GM10266 (cell line): ENCODE results near the gene TYW5.

Source experiments
- DNase-seq: peaks from one replicate; pipeline ENCODE4 v3.0.0; 2012; ENCODE audit errors: extremely low spot score
- TF ChIP-seq, protein P1 (sequence below): IDR thresholded peaks from 2 replicates; pipeline ENCODE4 v1.5.1; 2012; ENCODE audit warnings: mild to moderate bottlenecking, low read depth; ENCODE audit not compliant: control insufficient read depth, insufficient read depth; ENCODE audit errors: missing control alignments

The TYW5 gene

DNA sequence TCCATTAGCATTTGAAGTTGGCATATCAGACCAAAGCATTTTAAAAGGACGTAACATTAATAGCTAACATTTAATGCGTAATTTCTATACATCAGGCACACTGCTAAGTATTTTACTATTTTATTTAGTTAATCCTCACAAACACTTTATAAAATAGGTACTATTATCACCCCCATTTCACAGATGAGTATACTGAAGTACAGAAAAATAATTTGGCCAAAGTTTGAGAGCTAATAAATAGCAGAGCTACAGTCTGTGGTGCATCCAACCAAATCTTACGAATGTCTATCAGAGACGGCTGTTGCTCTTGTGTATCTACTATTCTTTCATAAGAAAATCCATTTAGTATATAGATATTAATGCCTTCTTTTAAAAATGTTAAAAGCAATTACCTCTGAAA, 11.9 kb downstream of the TYW5 start:
- TF ChIP-seq, protein P1, sequence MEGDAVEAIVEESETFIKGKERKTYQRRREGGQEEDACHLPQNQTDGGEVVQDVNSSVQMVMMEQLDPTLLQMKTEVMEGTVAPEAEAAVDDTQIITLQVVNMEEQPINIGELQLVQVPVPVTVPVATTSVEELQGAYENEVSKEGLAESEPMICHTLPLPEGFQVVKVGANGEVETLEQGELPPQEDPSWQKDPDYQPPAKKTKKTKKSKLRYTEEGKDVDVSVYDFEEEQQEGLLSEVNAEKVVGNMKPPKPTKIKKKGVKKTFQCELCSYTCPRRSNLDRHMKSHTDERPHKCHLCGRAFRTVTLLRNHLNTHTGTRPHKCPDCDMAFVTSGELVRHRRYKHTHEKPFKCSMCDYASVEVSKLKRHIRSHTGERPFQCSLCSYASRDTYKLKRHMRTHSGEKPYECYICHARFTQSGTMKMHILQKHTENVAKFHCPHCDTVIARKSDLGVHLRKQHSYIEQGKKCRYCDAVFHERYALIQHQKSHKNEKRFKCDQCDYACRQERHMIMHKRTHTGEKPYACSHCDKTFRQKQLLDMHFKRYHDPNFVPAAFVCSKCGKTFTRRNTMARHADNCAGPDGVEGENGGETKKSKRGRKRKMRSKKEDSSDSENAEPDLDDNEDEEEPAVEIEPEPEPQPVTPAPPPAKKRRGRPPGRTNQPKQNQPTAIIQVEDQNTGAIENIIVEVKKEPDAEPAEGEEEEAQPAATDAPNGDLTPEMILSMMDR: no peak
- no peak for DNase-seq

DNA sequence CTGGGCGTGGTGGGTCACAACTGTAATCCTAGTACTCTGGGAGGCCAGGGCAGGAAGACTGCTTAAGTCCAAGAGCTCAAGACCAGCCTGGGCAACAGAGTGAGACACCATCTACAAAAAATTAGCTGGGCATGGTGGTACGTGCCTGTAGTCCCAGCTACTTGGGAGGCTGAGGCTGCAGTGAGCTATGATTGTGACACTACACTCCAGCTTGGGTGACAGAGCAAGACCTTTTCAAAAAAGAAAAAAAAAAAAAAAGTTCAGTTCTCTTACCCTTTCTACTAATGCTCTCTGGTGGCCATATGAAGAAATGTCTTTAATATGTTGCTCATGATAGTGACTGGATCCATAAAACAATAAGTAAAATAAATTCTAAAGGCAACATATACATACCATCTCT, 14.9 kb downstream of the TYW5 start:
- TF ChIP-seq, protein P1: no peak
- no peak for DNase-seq

DNA sequence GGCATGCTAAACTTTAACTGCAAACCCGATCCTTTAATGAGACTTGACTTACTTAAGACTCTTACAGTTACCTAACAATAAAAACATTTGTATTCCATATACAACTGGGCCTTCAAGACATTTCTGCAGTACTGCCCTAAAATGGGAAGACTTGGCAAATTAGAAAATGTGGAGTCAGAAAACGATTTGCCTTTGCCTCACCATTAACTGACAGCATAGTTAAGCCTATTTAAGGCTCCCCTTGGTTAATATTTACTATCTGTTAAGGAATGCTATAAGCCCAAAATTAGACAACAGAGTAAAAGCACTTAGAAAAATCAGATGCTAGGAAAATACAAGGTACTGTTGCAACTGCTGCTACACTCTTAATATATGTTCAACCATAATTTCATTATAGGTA, 18.7 kb downstream of the TYW5 start:
- DNase-seq: no peak
- TF ChIP-seq, protein P1: no peak

DNA sequence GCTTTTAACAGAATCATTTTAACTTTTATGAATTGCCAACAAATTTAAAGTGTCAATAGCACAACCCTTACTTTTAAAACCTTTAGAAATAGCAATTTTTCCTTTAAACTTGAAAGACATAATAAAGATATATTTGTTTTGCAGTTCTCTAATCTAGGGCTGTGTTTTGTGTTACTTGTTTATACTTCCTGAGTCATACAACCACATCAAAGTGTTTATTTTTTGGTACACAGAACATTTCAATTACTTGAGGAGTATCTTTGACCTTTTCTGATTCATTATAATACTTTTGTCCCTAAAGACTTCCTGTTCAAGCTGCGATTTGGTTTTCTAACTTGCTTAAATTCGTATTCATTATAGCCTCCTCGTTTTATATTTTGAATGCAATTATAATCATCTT, 21.8 kb downstream of the TYW5 start:
- no peak for DNase-seq
- TF ChIP-seq, protein P1: no peak

DNA sequence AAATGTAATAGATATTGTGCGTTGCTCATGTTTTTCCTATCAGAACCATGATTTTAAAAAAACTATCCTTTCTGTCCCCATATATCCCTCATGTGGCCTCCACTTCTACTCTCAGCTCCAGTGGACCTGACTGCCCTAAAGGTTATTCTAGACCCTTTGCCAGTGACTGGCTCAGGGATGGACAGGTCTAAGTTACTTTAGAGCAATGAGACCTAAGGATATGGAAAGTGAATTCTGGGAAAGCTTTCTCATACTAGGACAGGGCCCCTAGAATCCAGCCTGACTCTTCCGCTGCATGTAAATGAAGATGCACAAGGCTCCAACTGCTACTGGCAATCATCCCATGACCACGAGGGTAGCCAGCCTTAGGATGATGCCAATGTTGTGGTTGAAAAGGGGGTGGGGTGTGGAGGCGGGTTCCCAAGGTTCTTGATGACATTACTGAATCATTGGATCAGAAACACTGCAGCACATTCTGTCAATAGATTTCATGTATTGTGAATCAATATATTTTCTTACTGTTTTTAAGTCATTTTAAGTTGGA, 22.9 kb downstream of the TYW5 start:
- TF ChIP-seq, protein P1: no peak
- DNase-seq: no peak

DNA sequence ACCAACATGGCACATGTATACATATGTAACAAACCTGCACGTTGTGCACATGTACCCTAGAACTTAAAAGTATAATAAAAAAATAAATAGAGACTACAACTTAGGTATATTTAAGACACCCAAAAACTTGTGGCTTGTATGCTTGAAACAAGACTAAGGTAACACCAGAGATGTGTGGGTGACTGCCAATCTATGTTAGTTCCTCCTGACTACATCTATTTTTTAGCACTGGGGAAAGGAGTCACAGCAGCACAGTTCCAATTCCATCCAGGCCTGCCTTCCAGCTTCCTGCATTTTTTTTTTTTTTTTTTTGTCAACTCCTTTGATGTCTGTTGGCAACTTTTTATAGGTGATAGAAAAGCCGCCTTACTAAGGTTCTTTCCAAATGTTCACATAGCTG, 26.0 kb downstream of the TYW5 start:
- TF ChIP-seq, protein P1: no peak
- DNase-seq: no peak

DNA sequence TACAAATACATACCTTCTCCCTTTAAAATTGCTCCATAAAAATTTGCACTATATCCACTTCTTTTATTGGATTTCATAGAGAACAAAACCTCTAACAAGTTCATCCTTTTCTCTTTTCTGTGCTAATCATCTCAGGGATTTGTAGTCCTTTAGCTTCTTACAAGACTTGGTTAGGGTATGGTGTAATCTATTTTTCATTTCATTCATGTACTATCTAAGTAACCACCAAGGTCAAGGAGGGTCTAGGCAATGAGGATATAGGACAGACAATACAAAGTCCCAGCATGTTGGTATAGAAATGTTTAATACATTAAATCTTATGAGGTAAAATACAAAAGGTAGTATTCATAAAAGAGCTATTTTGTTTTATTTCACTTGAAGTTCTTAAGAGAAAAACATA, 26.7 kb downstream of the TYW5 start:
- TF ChIP-seq, protein P1: no peak
- no peak for DNase-seq
